ENCODE measurements around the gene CD3D.

GRCh38 chr11:118295815-118296454, 46.6 kb downstream of the CD3D start:
- TF ChIP-seq, protein P1, sequence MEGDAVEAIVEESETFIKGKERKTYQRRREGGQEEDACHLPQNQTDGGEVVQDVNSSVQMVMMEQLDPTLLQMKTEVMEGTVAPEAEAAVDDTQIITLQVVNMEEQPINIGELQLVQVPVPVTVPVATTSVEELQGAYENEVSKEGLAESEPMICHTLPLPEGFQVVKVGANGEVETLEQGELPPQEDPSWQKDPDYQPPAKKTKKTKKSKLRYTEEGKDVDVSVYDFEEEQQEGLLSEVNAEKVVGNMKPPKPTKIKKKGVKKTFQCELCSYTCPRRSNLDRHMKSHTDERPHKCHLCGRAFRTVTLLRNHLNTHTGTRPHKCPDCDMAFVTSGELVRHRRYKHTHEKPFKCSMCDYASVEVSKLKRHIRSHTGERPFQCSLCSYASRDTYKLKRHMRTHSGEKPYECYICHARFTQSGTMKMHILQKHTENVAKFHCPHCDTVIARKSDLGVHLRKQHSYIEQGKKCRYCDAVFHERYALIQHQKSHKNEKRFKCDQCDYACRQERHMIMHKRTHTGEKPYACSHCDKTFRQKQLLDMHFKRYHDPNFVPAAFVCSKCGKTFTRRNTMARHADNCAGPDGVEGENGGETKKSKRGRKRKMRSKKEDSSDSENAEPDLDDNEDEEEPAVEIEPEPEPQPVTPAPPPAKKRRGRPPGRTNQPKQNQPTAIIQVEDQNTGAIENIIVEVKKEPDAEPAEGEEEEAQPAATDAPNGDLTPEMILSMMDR (conservative IDR thresholded peaks at IDR 0.05; ENCODE audit: low read length) = peak; percentile 89
- TF ChIP-seq EZH2phosphoT487 (IDR thresholded peaks at IDR 0.05; ENCODE audit: borderline replicate concordance) = no peak

Measured in Loucy (cell line).